HG02973 (cell line): ENCODE data around the gene SLC12A7.
A peak's percentile ranks its signal among the peaks of the same experiment; 100 is the strongest.
"Not testable (repeated sequence)": the region's sequence is repeated elsewhere in the genome, so short reads cannot be mapped to it uniquely, and the experiment has no call there.

Experiments used
- ATAC-seq: cut with Tn5 transposase; IDR thresholded peaks from one replicate; pipeline ENCODE4 v1.9.1; 2021; ENCODE audit warnings: moderate library complexity; ENCODE audit not compliant: unreplicated experiment

The SLC12A7 gene

GRCh38 chr5:1011741-1012312, 100.0 kb downstream of the SLC12A7 start:
- ATAC-seq, result no peak

GRCh38 chr5:1011226-1011631, 100.6 kb downstream of the SLC12A7 start:
- no peak for ATAC-seq

- ATAC-seq, result no peak
Observed at GRCh38 chr5:1010641-1011046, 101.2 kb downstream of the SLC12A7 start.

GRCh38 chr5:1010181-1010510, 101.7 kb downstream of the SLC12A7 start:
- no peak for ATAC-seq

GRCh38 chr5:1009359-1010180, 102.3 kb downstream of the SLC12A7 start:
- ATAC-seq, result no peak

- ATAC-seq, result peak; percentile 40
Observed at GRCh38 chr5:1008451-1009358, 103.2 kb downstream of the SLC12A7 start, which contains the start of gene NKD2. Gene NKD2, plus strand, starts transcription at chr5:1008802. Its CDS starts 256 bp downstream, at chr5:1009058.

- no peak for ATAC-seq
Observed at GRCh38 chr5:1007681-1008450, 104.0 kb downstream of the SLC12A7 start.

GRCh38 chr5:1007221-1007680, 104.6 kb downstream of the SLC12A7 start:
- ATAC-seq, result no peak

GRCh38 chr5:1006656-1007071, 105.2 kb downstream of the SLC12A7 start:
- no peak for ATAC-seq

- no peak for ATAC-seq
Observed at GRCh38 chr5:1005904-1006655, 105.8 kb downstream of the SLC12A7 start.

GRCh38 chr5:1005249-1005851, 106.5 kb downstream of the SLC12A7 start:
- ATAC-seq, result no peak

- ATAC-seq, result no peak
Observed at GRCh38 chr5:1004461-1005248, 107.2 kb downstream of the SLC12A7 start.

- ATAC-seq, result no peak
Observed at GRCh38 chr5:1003296-1003937, 108.4 kb downstream of the SLC12A7 start.

GRCh38 chr5:1002836-1003235, 109.0 kb downstream of the SLC12A7 start:
- no peak for ATAC-seq

- ATAC-seq, result no peak
Observed at GRCh38 chr5:1002271-1002546, 109.7 kb downstream of the SLC12A7 start.

GRCh38 chr5:1001406-1002270, 110.2 kb downstream of the SLC12A7 start:
- no peak for ATAC-seq

- ATAC-seq, result not testable (repeated sequence)
Observed at GRCh38 chr5:1000831-1001230, 111.0 kb downstream of the SLC12A7 start.
